Measurements from ENCODE around the gene ECT2.

- TF ChIP-seq CTCF (conservative IDR thresholded peaks at IDR 0.05) = no peak
- TF ChIP-seq EZH2 (IDR thresholded peaks at IDR 0.05; ENCODE audit: low read depth) = no peak
Measured at GRCh38 chr3:172853005-172853404, 102.5 kb downstream of the ECT2 start.
